Caco-2 (cell line): ENCODE measurements around the gene NAP1L4. TPM values are rescaled to one million over a fixed set of nuclear protein-coding genes. Genes with fewer than 3 reads are reported as not detected.

ENCODE experiments used
- BruUV-seq: library from RNA; stranded (reverse); fragments of 400-500 nt; replicated peaks from 2 replicates; lab custom pipeline; 2021; lab: Mats Ljungman, UMichigan
- CTCF ChIA-PET: fragments of 300-600 bp; sonication (Branson Sonifier 250); formaldehyde crosslinking; loops from one replicate; lab custom pipeline; 2022; ENCODE audit warnings: antibody characterized with exemption; lab: Charles Lee
- POLR2A ChIA-PET: fragments of 300-600 bp; sonication (Branson Sonifier 250); formaldehyde crosslinking; loops from one replicate; lab custom pipeline; 2022; ENCODE audit warnings: antibody characterized with exemption; lab: Charles Lee
- DNase-seq, 2 experiments: peaks; one replicate each; pipeline versions ENCODE4 v3.0.0 to v3.0.0-alpha.2; 2020 to 2022
- H3K27me3 ChIP-seq: replicated peaks from 2 replicates; pipeline ENCODE4 v1.6.0; 2011; ENCODE audit warnings: low read length; ENCODE audit not compliant: control insufficient read depth, insufficient read depth
- H3K36me3 ChIP-seq: 2 replicates; pipeline ENCODE4 v1.5.1; 2011; ENCODE audit warnings: low read length; ENCODE audit not compliant: control insufficient read depth, insufficient read depth
- H3K4me1 ChIP-seq: fragments of 250-450 bp; sonication (Bioruptor Pico); 2 replicates; pipeline ENCODE4 v1.5.1; 2020; ENCODE audit warnings: mild to moderate bottlenecking
- H3K4me3 ChIP-seq: 2 replicates; pipeline ENCODE4 v1.5.1; 2011; ENCODE audit warnings: low read depth, mild to moderate bottlenecking, control low read depth, low read length
- H3K9me3 ChIP-seq: fragments of 250-450 bp; sonication (Bioruptor Pico); 2 replicates; pipeline ENCODE4 v1.5.1; 2020; ENCODE audit warnings: mild to moderate bottlenecking, moderate library complexity
- H3K27ac Mint-ChIP-seq: one replicate; pipeline ENCODE4 v1.8.0; 2022; ENCODE audit warnings: mixed read lengths; ENCODE audit not compliant: unreplicated experiment
- H3K27me3 Mint-ChIP-seq: one replicate; pipeline ENCODE4 v1.8.0; 2022; ENCODE audit warnings: mixed read lengths; ENCODE audit not compliant: insufficient read depth, unreplicated experiment
- H3K36me3 Mint-ChIP-seq: one replicate; pipeline ENCODE4 v1.8.0; 2022; ENCODE audit warnings: mild to moderate bottlenecking, mixed read lengths; ENCODE audit not compliant: insufficient read depth, unreplicated experiment
- H3K4me1 Mint-ChIP-seq: one replicate; pipeline ENCODE4 v1.8.0; 2022; ENCODE audit warnings: low read depth, mixed read lengths; ENCODE audit not compliant: unreplicated experiment
- H3K4me3 Mint-ChIP-seq: one replicate; pipeline ENCODE4 v1.8.0; 2022; ENCODE audit warnings: mild to moderate bottlenecking, moderate library complexity, mixed read lengths; ENCODE audit not compliant: unreplicated experiment
- H3K9me3 Mint-ChIP-seq: one replicate; pipeline ENCODE4 v1.8.0; 2022; ENCODE audit warnings: mixed read lengths; ENCODE audit not compliant: unreplicated experiment
- intact Hi-C: fragments of 100-400 bp; cut with micrococcal nuclease; formaldehyde crosslinking; loops from one replicate; pipeline ENCODE4 v1.10.0; 2022; ENCODE audit not compliant: unreplicated experiment
- total RNA-seq: library from RNA; stranded (reverse); gene quantifications from 2 replicates; pipeline ENCODE4 v1.2.3, GENCODE V29; 2022
- TF ChIP-seq, protein P1 (sequence below), 2 experiments: fragments of 200-600 bp in 1 of 2; IDR thresholded peaks; 1 replicate in 1 of 2; 2 replicates in 1 of 2; pipeline versions ENCODE4 v1.5.1 to v1.8.0; 2011 to 2022; ENCODE audit warnings: antibody characterized with exemption in 1 of 2, control low read depth in 1 of 2, inconsistent platforms in 1 of 2, low read depth in 1 of 2, low read length in 1 of 2, mild to moderate bottlenecking in 1 of 2, moderate library complexity in 1 of 2; ENCODE audit not compliant: insufficient read depth in 1 of 2, severe bottlenecking in 1 of 2, unreplicated experiment in 1 of 2

NAP1L4 gene
- total RNA-seq, 1 experiment from 2014 or later, result 215 TPM

DNA sequence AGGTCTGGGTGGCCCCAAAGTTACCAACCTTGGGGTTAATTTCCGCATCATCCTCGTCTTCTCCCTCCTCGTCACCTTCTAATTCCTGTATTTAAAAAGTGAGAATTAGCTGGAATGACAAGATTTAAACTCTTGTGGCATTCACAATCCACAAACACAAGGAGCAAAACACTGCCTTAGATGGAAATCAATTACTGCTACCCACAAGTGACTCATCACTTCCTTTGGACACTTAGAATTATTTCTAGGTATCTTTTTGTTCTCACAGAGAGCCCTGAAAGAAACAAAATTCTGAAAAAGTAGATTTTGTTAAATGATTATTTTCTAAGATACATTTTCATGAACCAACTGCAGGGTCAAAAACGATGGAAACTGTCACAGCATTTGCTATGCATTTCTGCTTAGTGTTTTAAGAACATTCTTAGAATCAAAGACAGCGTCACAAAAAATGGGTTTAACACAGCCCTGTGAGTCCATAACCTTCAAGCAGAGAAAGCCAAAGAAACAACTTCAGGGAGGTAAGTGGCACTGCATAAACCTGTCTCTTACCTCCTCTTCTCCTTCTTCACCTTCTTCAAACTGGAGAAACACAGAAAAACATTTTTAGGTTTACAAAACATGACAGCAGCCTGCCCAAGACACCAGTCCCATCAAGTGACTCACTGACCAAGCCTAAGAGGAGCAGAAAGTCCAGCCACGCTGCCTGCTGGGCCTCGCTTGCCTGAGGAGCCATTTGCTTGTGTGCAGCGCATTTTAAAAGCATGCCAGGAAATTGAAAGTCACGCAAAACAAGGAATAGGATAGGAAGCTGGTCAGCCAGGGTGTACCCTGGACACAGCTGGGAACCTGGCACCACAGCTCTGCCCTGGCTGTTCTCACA lies 40.7 kb downstream of the NAP1L4 start:
- intact Hi-C loops, result no loop called here
- H3K9me3 ChIP-seq, result no peaks in the 10 kb centered on the region

DNA sequence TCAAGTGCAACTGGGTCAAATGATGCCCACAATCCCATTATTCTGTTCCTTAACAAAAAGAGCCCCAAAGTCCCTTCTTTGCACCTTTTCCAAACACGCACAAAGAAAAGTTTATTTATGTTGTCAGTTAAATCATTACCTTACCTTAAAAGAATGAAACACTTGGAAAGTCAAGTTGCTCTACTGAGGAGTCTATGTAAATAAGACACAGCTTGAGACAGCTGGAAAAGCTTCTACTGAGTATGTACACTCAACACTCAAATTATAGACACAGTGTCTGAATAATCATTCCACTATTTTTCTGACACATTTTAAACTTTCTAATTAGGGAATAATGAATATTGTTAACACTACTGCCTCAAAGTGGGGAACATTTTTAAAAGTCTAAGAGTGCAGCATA lies 41.3 kb downstream of the NAP1L4 start:
- H3K27ac Mint-ChIP-seq, result no peak overlapping the region
- H3K27me3 ChIP-seq, result no peaks in the 10 kb centered on the region
- no peaks in the 10 kb centered on the region for H3K9me3 Mint-ChIP-seq
- H3K4me3 ChIP-seq, result no peak overlapping the region
- CTCF ChIA-PET, result no interaction called here
- no peak overlapping the region for H3K4me3 Mint-ChIP-seq
- H3K9me3 ChIP-seq, result no peaks in the 10 kb centered on the region
- H3K27me3 Mint-ChIP-seq, result no peaks in the 10 kb centered on the region
- intact Hi-C loops, result no loop called here
- peaks cover 12% of the 10 kb centered on the region for H3K36me3 ChIP-seq
- TF ChIP-seq, protein P1, sequence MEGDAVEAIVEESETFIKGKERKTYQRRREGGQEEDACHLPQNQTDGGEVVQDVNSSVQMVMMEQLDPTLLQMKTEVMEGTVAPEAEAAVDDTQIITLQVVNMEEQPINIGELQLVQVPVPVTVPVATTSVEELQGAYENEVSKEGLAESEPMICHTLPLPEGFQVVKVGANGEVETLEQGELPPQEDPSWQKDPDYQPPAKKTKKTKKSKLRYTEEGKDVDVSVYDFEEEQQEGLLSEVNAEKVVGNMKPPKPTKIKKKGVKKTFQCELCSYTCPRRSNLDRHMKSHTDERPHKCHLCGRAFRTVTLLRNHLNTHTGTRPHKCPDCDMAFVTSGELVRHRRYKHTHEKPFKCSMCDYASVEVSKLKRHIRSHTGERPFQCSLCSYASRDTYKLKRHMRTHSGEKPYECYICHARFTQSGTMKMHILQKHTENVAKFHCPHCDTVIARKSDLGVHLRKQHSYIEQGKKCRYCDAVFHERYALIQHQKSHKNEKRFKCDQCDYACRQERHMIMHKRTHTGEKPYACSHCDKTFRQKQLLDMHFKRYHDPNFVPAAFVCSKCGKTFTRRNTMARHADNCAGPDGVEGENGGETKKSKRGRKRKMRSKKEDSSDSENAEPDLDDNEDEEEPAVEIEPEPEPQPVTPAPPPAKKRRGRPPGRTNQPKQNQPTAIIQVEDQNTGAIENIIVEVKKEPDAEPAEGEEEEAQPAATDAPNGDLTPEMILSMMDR (IDR thresholded peaks at IDR 0.05; ENCODE audit: insufficient read depth in 1 of 2, low read depth in 1 of 2, low read length in 1 of 2, severe bottlenecking in 1 of 2, unreplicated experiment in 1 of 2), result no peak
- POLR2A ChIA-PET, result no interaction called here
- peaks cover 16% of the 10 kb centered on the region for H3K4me1 Mint-ChIP-seq
- no TSS peak for BruUV-seq
- no peak for DNase-seq
- H3K4me1 ChIP-seq, result no peaks in the 10 kb centered on the region
- peaks cover 99% of the 10 kb centered on the region for H3K36me3 Mint-ChIP-seq

More for the DNA sequence above, 40.7 kb downstream of the NAP1L4 start:
- Mint-ChIP-seq H3K9me3 (no peaks in the 10 kb centered on the region), H3K27ac (no peak overlapping the region), H3K36me3 (peaks cover 99% of the 10 kb centered on the region), H3K27me3 (no peaks in the 10 kb centered on the region), H3K4me1 (peaks cover 21% of the 10 kb centered on the region), H3K4me3 (no peak overlapping the region)
- H3K4me1 ChIP-seq, result no peaks in the 10 kb centered on the region
- POLR2A ChIA-PET, result no interaction called here
- no peak for DNase-seq
- H3K36me3 ChIP-seq, result peaks cover 17% of the 10 kb centered on the region
- TF ChIP-seq, protein P1 (IDR thresholded peaks at IDR 0.05; ENCODE audit: insufficient read depth in 1 of 2, low read depth in 1 of 2, low read length in 1 of 2, severe bottlenecking in 1 of 2, unreplicated experiment in 1 of 2), result no peak
- CTCF ChIA-PET, result no interaction called here
- H3K4me3 ChIP-seq, result no peak overlapping the region
- no peaks in the 10 kb centered on the region for H3K27me3 ChIP-seq
- BruUV-seq, result no TSS peak

DNA sequence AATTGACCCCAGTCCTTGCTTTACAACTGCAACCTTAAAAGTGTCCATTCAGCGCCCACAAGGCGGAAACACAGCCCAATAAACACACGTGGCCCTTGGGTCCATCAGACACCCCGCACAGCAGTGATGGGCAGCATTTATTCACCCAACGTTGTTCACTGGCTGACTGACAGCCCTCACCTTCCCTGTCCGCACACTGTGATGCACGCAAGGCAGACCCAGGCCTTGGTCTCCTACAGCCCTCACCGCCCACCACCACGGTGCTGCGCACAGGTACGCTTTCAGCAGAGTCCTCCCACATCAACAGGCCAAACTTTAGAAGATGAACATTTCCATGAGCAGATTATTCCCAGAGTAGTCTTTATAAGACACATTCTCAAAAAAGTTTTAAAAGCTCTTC lies 42.2 kb downstream of the NAP1L4 start:
- Histone ChIP-seq H3K4me3 (no peak overlapping the region), H3K36me3 (peaks cover 11% of the 10 kb centered on the region), H3K9me3 (no peaks in the 10 kb centered on the region), H3K27me3 (no peaks in the 10 kb centered on the region), H3K4me1 (no peaks in the 10 kb centered on the region)
- ChIA-PET POLR2A (interaction anchor here (0.5 kb wide), 1 partner anchor 550 kb away, joined by 4 read pairs; the partner anchor contains the start of gene TSSC4), CTCF (no interaction called here)
- DNase-seq, result no peak
- intact Hi-C loops, result no loop called here
- peaks cover 99% of the 10 kb centered on the region for H3K36me3 Mint-ChIP-seq
- H3K4me1 Mint-ChIP-seq, result peaks cover 16% of the 10 kb centered on the region
- no TSS peak for BruUV-seq
- H3K27me3 Mint-ChIP-seq, result no peaks in the 10 kb centered on the region
- TF ChIP-seq, protein P1 (IDR thresholded peaks at IDR 0.05; ENCODE audit: insufficient read depth in 1 of 2, low read depth in 1 of 2, low read length in 1 of 2, severe bottlenecking in 1 of 2, unreplicated experiment in 1 of 2), result no peak
- no peak overlapping the region for H3K27ac Mint-ChIP-seq
- no peaks in the 10 kb centered on the region for H3K9me3 Mint-ChIP-seq
- H3K4me3 Mint-ChIP-seq, result no peak overlapping the region
